Effector memory CD8-positive, alpha-beta T cell (primary cell): ENCODE results near the gene OR10A6.

Source experiments
- ATAC-seq: fragments of 150-1000 bp; cut with Tn5 transposase; replicated peaks from 2 replicates; pipeline ENCODE4 v1.10.0; 2021; ENCODE audit warnings: mild to moderate bottlenecking, moderate library complexity
- DNase-seq, 3 experiments: peaks; one replicate each; pipeline ENCODE4 v3.0.0; 2021
- H3K27ac Mint-ChIP-seq, 2 donors: one replicate each; pipeline ENCODE4 v1.8.0; 2022; ENCODE audit warnings: mild to moderate bottlenecking in 2 of 2, mixed read lengths in 2 of 2, moderate library complexity in 2 of 2
- H3K27me3 Mint-ChIP-seq, 2 donors: one replicate each; pipeline ENCODE4 v1.8.0; 2022; ENCODE audit warnings: mixed read lengths in 2 of 2
- H3K36me3 Mint-ChIP-seq: one replicate; pipeline ENCODE4 v1.8.0; 2022; ENCODE audit warnings: mild to moderate bottlenecking, moderate library complexity, mixed read lengths; ENCODE audit not compliant: insufficient read depth
- H3K4me1 Mint-ChIP-seq, 2 donors: one replicate each; pipeline ENCODE4 v1.8.0; 2022; ENCODE audit warnings: low read depth in 2 of 2, mixed read lengths in 2 of 2
- H3K4me3 Mint-ChIP-seq, 2 donors: one replicate each; pipeline ENCODE4 v1.8.0; 2022; ENCODE audit warnings: mild to moderate bottlenecking in 2 of 2, mixed read lengths in 2 of 2, moderate library complexity in 2 of 2
- H3K9me3 Mint-ChIP-seq, 2 donors: one replicate each; pipeline ENCODE4 v1.8.0; 2022; ENCODE audit warnings: mixed read lengths in 2 of 2

Gene OR10A6

GRCh38 chr11:7949934-7950333 lies 18.9 kb upstream of the OR10A6 start:
- ATAC-seq (no peak), DNase-seq (no peak)
- Mint-ChIP-seq H3K4me3 (no peak overlapping the region), H3K4me1 (no peaks in the 10 kb centered on the region), H3K9me3 (no peaks in the 10 kb centered on the region), H3K27ac (no peak overlapping the region), H3K36me3 (no peaks in the 10 kb centered on the region), H3K27me3 (peaks cover 25 to 31% of the 10 kb centered on the region in 2 donors)

- ATAC-seq (no peak), DNase-seq (no peak)
- Mint-ChIP-seq H3K36me3 (no peaks in the 10 kb centered on the region), H3K27me3 (peaks cover 25 to 29% of the 10 kb centered on the region in 2 donors), H3K9me3 (peaks cover 5 to 15% of the 10 kb centered on the region in 2 donors), H3K4me1 (no peaks in the 10 kb centered on the region), H3K27ac (no peak overlapping the region), H3K4me3 (no peak overlapping the region)
These were observed 13.1 kb upstream of the OR10A6 start for GRCh38 chr11:7944123-7944522.

- Mint-ChIP-seq H3K27ac (no peak within 1 kb of the TSS), H3K36me3 (no peaks in the 10 kb centered on the region), H3K4me1 (no peaks in the 10 kb centered on the region), H3K4me3 (no peak within 1 kb of the TSS), H3K9me3 (peaks cover 5 to 15% of the 10 kb centered on the region in 2 donors), H3K27me3 (peaks cover 28 to 40% of the 10 kb centered on the region in 2 donors)
- DNase-seq (no peak), ATAC-seq (no peak)
These were observed 10.5 kb upstream of the OR10A6 start, which contains the start of gene OR10A3 for GRCh38 chr11:7941608-7942007. Gene OR10A3, minus strand, starts transcription at chr11:7941708. Its CDS starts 2,188 bp downstream, at chr11:7939520.

- Mint-ChIP-seq H3K4me3 (no peak overlapping the region), H3K27me3 (peaks cover 32 to 40% of the 10 kb centered on the region in 2 donors), H3K27ac (no peak overlapping the region), H3K4me1 (no peaks in the 10 kb centered on the region), H3K36me3 (no peaks in the 10 kb centered on the region), H3K9me3 (peaks cover 5 to 15% of the 10 kb centered on the region in 2 donors)
- DNase-seq (no peak), ATAC-seq (no peak)
These were observed 10.1 kb upstream of the OR10A6 start for GRCh38 chr11:7941146-7941545.

- no peak for DNase-seq
- Mint-ChIP-seq H3K9me3 (peaks cover 0 to 2% of the 10 kb centered on the region in 2 donors), H3K27ac (no peak overlapping the region), H3K4me3 (no peak overlapping the region), H3K27me3 (peaks cover 62 to 63% of the 10 kb centered on the region in 2 donors), H3K4me1 (no peaks in the 10 kb centered on the region), H3K36me3 (no peaks in the 10 kb centered on the region)
- no peak for ATAC-seq
These were observed 5.5 kb upstream of the OR10A6 start for GRCh38 chr11:7936615-7937014.

DNA sequence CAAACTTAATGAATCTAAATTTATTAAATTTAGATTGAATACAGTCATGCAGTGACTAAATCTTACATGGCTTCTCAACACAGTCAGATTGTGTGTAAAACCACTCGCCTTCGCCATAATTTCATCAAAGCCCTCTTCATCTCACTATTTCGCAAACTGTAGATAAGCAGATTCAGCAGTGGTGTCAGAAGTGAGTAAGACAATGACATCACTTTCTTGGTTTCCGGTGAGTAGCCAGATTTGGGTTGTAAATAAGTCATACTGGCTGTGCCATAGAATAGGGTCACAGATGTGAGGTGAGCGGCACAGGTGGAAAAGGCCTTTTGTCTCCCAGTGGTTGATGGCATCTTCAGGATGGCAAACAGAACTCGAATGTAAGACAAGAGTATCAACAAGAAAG lies 3.4 kb downstream of the OR10A6 start:
- ATAC-seq (no peak), DNase-seq (no peak)
- peaks cover 26 to 65% of the 10 kb centered on the region in 2 donors for H3K27me3 Mint-ChIP-seq
- no peaks in the 10 kb centered on the region for H3K9me3 Mint-ChIP-seq
- H3K4me3 Mint-ChIP-seq, result no peak overlapping the region
- no peaks in the 10 kb centered on the region for H3K36me3 Mint-ChIP-seq
- no peaks in the 10 kb centered on the region for H3K4me1 Mint-ChIP-seq
- H3K27ac Mint-ChIP-seq, result no peak overlapping the region

DNA sequence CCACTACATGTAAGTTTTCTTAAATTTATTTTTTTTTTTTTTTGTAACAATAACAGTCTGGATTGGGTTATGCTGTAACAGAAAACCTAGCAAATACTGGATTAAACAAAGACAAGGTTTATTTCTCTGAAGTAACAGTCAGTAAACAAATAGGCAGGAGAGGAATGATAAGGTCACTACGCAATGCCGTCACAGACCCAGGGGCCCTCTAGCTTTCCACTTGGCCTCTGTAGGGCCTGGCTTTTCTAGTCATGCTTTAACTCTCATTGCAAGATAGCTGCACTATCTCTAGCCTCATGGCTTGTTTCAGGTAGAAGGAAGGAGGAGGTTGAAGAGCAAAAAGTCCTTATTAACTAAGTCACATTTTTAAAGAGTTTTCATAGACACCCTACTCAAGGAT lies 6.5 kb downstream of the OR10A6 start:
- no peak for ATAC-seq

GRCh38 chr11:7918141-7918540 lies 12.9 kb downstream of the OR10A6 start:
- H3K27me3 Mint-ChIP-seq, result peaks cover 35 to 44% of the 10 kb centered on the region in 2 donors
- ATAC-seq (no peak), DNase-seq (no peak)
- no peaks in the 10 kb centered on the region for H3K36me3 Mint-ChIP-seq
- H3K9me3 Mint-ChIP-seq, result no peaks in the 10 kb centered on the region
- no peak overlapping the region for H3K27ac Mint-ChIP-seq
- H3K4me1 Mint-ChIP-seq, result no peaks in the 10 kb centered on the region
- H3K4me3 Mint-ChIP-seq, result no peak overlapping the region

More for the DNA sequence above, 6.5 kb downstream of the OR10A6 start:
- Mint-ChIP-seq H3K36me3 (no peaks in the 10 kb centered on the region), H3K4me1 (no peaks in the 10 kb centered on the region), H3K4me3 (no peak overlapping the region), H3K27me3 (peaks cover 12 to 38% of the 10 kb centered on the region in 2 donors), H3K9me3 (no peaks in the 10 kb centered on the region), H3K27ac (no peak overlapping the region)
- no peak for DNase-seq

DNA sequence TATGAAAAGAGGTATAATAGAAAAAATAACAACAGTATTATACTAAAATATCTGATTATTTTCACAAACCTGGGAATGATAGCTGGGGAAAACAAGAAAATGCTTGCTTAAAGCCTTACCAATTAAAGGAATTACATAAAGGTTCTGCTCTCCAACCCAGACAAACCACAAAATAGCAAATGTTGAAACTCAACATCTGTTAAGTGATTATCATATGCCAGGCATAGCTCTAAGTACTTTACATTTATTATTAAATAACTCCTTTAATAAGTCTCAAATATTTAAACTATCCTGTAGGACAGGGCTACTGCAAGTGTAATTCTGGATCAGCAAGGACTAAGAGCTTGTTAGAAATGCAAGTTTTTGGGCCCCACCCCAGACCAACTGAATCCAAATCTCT lies 20.1 kb downstream of the OR10A6 start:
- Mint-ChIP-seq H3K36me3 (no peaks in the 10 kb centered on the region), H3K9me3 (no peaks in the 10 kb centered on the region), H3K27me3 (peaks cover 37 to 54% of the 10 kb centered on the region in 2 donors), H3K4me3 (no peak overlapping the region), H3K27ac (no peak overlapping the region), H3K4me1 (no peaks in the 10 kb centered on the region)
- ATAC-seq (no peak), DNase-seq (no peak)

- Mint-ChIP-seq H3K4me3 (no peak overlapping the region), H3K9me3 (no peaks in the 10 kb centered on the region), H3K27me3 (peaks cover 40 to 54% of the 10 kb centered on the region in 2 donors), H3K27ac (no peak overlapping the region), H3K4me1 (no peaks in the 10 kb centered on the region), H3K36me3 (no peaks in the 10 kb centered on the region)
- ATAC-seq (no peak), DNase-seq (no peak)
These were observed 20.7 kb downstream of the OR10A6 start for GRCh38 chr11:7910286-7910788.

- no peaks in the 10 kb centered on the region for H3K4me1 Mint-ChIP-seq
- no peaks in the 10 kb centered on the region for H3K36me3 Mint-ChIP-seq
- DNase-seq, result no peak
These were observed 21.3 kb downstream of the OR10A6 start for GRCh38 chr11:7909585-7910285.

DNA sequence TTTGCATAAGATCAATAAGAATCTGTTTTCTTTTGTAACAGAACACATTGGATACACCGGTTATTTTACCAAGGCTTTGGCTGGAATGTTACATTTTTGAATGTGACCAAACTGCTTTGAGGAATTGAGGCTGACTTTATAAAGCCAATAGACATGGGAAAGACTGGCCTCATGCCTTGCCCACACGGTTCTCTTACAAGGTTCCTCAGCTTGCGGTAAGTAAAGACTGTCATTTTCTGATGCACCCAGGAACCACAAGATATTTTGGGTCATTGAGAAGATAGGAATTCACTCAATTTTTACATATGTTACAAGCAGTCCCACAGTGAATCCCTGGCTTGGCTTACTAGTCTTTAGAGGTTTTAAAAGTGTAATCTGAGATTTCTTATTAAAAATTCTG lies 23.9 kb downstream of the OR10A6 start:
- ATAC-seq, result no peak
- H3K4me3 Mint-ChIP-seq, result no peak overlapping the region
- H3K36me3 Mint-ChIP-seq, result no peaks in the 10 kb centered on the region
- no peak for DNase-seq
- H3K27me3 Mint-ChIP-seq, result peaks cover 45 to 57% of the 10 kb centered on the region in 2 donors
- no peaks in the 10 kb centered on the region for H3K9me3 Mint-ChIP-seq
- no peak overlapping the region for H3K27ac Mint-ChIP-seq
- H3K4me1 Mint-ChIP-seq, result no peaks in the 10 kb centered on the region

More at GRCh38 chr11:7909585-7910285, 21.3 kb downstream of the OR10A6 start:
- Mint-ChIP-seq H3K9me3 (no peaks in the 10 kb centered on the region), H3K27ac (no peak overlapping the region), H3K27me3 (peaks cover 39 to 52% of the 10 kb centered on the region in 2 donors), H3K4me3 (no peak overlapping the region)
- no peak for ATAC-seq

DNA sequence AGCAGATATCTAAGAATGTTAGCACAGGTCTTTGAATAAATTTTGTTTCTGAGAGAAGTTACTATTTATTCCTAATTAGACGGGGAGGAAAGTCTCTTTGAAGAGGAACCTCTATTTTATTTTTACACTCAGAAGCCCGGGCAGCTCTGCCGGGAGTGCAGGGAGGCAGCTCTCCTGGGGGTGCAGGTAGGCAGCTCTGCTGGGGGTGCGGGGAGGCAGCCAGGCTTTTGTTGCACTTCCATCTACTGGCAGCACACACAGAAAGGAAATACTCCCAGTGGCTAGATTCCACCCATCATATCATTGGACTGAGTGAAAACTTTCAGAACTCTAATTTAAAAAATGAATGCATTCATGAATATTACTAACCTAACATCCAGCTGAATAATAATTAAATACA lies 24.6 kb downstream of the OR10A6 start:
- Mint-ChIP-seq H3K36me3 (no peaks in the 10 kb centered on the region), H3K27ac (no peak overlapping the region), H3K4me3 (no peak overlapping the region), H3K27me3 (peaks cover 46 to 50% of the 10 kb centered on the region in 2 donors), H3K9me3 (no peaks in the 10 kb centered on the region), H3K4me1 (no peaks in the 10 kb centered on the region)
- DNase-seq, result no peak
- no peak for ATAC-seq

- Mint-ChIP-seq H3K4me1 (no peaks in the 10 kb centered on the region), H3K27me3 (peaks cover 50 to 51% of the 10 kb centered on the region in 2 donors), H3K9me3 (no peaks in the 10 kb centered on the region), H3K36me3 (no peaks in the 10 kb centered on the region), H3K27ac (no peak overlapping the region), H3K4me3 (no peak overlapping the region)
- no peak for ATAC-seq
- DNase-seq, result no peak
These were observed 25.1 kb downstream of the OR10A6 start for GRCh38 chr11:7905961-7906429.
